GM19455 (cell line): Measurements from ENCODE around the gene ADH5.
A peak's percentile ranks its signal among the peaks of the same experiment; 100 is the strongest.
"Not testable (repeated sequence)": the region's sequence is repeated elsewhere in the genome, so short reads cannot be mapped to it uniquely, and the experiment has no call there.

Source experiments
- ATAC-seq: cut with Tn5 transposase; IDR thresholded peaks from one replicate; pipeline ENCODE4 v1.9.1; 2021; ENCODE audit not compliant: unreplicated experiment

Gene ADH5

GRCh38 chr4:99033956-99034355 lies 54.6 kb downstream of the ADH5 start:
- no peak for ATAC-seq

- ATAC-seq, result peak; percentile 28
Measured at GRCh38 chr4:99029852-99030251, 58.7 kb downstream of the ADH5 start.

GRCh38 chr4:99029018-99029735 lies 59.4 kb downstream of the ADH5 start:
- peak; percentile 51 for ATAC-seq

GRCh38 chr4:99028187-99028586 lies 60.4 kb downstream of the ADH5 start:
- no peak for ATAC-seq

- ATAC-seq, result no peak
Measured at GRCh38 chr4:99027304-99027703, 61.3 kb downstream of the ADH5 start.

GRCh38 chr4:99025506-99025905 lies 63.1 kb downstream of the ADH5 start:
- ATAC-seq, result no peak

GRCh38 chr4:99024481-99025275 lies 63.9 kb downstream of the ADH5 start:
- no peak for ATAC-seq

- not testable (repeated sequence) for ATAC-seq
Measured at GRCh38 chr4:99023800-99024251, 64.8 kb downstream of the ADH5 start.

GRCh38 chr4:99022566-99022965 lies 66.0 kb downstream of the ADH5 start:
- no peak for ATAC-seq

- no peak for ATAC-seq
Measured at GRCh38 chr4:99021386-99021785, 67.2 kb downstream of the ADH5 start.
